Tongue (tissue), 2 donors: Measurements from ENCODE around the gene PPP4R3A. TPM values are rescaled to one million over a fixed set of nuclear protein-coding genes. Genes with fewer than 3 reads are reported as not detected.
"Not testable (repeated sequence)": the region's sequence is repeated elsewhere in the genome, so short reads cannot be mapped to it uniquely, and the experiment has no call there.

Experiments
- DNase-seq: peaks from one replicate; pipeline ENCODE4 v3.0.0-alpha.2; 2015
- total RNA-seq: library from RNA; depleted of rRNA; stranded (reverse); fragments of >200 nt; gene quantifications from one replicate; pipeline ENCODE4 v1.2.3, GENCODE V29; 2014

Gene PPP4R3A
- total RNA-seq, 1 donor from 2014 or later = 108 TPM

DNA sequence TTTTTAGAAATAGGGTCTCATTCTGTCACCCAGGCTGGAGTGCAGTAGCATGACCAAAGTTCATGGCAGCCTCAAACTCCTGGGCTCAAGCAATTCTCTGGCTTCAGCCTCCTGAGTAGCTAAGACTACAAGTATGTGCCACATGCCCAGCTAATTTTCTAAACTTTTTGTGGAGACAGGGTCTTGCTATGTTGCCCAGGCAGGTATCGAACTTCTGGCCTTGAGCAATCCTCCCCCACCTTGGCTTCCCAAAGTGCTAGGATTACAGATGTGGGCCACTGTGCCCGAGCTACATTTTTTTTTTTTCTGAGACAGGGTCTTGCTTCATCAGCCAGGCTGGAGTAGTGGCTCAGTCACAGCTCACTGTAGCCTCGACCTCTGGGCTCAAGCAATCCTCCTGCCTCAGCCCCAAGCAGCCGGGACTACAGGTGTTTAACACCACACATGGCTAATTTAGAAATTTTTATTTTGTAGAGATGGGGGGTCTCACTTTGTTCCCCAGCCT is 7.1 kb downstream of the PPP4R3A start:
- no peak for DNase-seq

DNA sequence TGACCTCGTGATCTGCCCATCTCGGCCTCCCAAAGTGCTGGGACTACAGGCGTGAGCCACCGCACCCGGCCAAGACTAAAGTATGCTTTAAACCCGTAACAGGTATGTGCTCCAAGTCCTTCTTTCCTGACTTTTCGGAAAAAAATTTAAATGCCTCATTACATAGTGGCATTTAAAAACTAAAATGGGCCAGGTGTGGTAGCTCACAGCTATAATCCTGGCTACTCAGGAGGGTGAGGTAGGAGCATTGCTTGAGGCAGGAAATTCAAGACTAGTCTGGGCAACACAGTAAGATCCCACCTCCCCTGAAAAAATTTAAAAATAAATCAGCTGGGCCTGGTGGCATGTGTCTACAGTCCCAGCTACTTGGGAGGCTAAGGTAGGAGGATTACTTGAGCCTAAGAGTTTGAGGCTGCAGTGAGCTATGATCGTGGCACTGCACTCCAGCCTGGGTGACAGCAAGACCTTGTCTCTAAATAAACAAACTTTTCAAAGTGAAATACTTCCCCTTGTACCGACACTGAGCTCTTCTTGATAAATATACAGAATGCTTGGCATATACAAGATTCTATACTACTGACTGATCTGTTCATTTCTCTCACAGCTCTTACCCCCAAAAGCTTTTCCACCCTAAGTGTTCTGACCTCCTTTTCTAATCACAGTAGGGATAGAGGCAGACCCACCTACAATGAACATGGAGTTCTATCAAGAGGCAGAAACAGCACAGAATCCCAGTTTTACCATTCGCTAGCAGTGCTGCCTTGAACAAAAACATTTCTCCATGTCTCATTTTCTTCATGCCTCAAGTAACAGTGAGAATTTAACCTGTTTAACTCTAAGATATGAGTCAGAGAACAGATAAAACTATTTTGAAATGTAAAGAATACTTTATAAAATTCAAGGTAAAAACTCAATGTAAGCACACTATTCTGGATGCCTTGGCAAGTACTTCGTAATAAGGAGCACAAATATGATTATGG is 7.9 kb downstream of the PPP4R3A start:
- DNase-seq = no peak

GRCh38 chr14:91501348-91501747 is 8.8 kb downstream of the PPP4R3A start:
- DNase-seq = no peak

- DNase-seq = no peak
These were observed 13.3 kb downstream of the PPP4R3A start for GRCh38 chr14:91496790-91497189.

DNA sequence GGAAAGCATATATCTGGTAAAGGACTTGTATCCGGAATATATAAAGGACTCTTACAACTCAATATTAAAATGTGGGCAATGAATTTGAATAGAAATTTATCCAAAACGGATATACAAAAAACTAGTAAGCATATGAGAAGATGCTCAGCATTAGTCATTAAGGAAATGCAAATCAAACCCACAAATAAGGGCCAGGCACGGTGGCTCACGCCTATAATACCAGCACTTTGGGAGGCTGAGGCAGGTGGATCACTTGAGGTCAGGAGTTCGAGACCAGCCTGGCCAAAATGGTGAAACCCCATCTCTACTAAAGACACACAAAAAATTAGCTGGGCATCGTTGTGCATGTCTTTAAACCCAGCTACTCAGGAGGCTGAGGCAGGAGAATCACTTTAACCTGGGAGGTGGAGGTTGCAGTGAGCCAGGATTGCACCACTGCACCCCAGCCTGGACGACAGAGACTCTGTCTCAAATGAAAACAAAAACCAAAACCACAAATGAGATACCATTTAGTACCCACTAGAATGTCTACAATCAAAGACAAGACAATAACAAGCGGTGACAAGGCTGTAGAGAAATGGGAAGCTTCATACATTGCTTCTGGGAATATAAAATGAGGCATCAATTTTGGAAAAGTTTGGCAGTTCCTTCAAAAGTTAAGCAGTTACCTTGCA is 15.6 kb downstream of the PPP4R3A start:
- DNase-seq = not testable (repeated sequence)

GRCh38 chr14:91493169-91493568 is 16.9 kb downstream of the PPP4R3A start:
- no peak for DNase-seq

DNA sequence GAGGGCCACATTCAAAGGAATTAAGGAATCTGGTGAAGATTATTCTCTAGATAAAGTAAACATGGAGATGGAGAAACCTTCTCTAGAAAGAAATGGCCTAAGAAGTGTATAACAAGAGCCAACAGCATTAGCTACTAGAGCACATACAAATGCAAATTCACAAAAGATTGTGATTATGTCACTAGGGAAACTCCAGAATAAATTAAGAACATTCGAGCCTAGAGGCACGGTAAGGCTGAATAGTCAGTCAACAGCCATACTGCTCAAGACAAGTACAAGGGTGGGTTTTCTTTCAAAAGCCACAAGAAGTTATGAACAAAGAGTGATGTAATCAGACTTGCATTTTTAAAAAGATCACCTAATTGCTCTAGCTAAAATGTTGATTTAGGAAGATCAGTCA is 25.4 kb downstream of the PPP4R3A start:
- DNase-seq = no peak

DNA sequence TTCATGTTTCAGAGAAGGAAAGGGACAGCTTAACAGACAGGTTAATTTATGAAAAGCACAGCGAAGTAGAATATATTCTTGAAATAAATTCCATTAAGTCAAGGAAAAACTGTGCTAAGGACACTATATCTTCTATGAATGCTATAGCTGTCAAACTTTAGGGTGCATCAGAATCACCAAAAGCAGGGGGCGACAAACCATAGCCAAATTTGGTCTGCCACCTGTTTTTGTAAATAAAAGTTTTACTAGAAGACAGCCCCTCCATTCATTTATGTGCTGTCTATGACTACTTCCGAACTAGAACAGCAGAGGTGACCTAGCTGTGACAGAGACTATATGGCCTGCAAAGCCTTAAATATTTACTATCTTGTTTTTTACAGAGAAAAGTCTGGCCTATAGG is 25.9 kb downstream of the PPP4R3A start:
- peak; percentile 8 for DNase-seq

DNA sequence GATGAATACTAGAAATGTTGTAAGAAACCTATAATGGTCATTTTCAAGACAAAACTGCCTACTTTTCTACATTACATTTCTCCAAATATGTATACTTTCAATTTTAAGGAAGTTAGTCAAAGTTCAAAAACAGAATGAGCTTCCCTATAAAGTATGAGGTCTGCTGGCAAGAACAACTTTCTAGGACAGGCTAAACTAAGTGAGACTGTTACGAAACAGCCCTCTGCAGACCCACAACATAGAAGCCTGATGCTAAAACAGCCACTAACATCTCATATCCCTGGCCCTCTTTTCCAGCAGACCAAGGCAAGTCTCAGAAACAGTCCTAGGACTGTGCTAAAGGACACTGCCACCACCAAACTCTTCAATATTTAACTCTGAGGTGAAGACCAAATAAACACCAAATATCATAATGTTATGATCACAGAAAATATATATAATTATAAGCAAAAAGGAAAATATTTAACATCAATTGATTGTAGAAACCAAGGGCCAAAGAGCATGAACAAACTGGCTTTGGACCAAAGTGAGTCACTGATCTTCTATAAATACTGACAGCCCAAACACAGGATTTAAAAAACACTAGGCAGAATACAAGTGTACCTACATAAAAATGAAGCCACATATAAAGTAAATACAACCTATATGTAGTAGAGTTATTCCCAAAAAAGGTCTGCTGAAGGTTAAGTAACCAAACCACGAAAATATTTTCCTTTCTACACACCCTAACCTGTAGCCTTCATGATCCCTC is 27.7 kb downstream of the PPP4R3A start:
- no peak for DNase-seq

GRCh38 chr14:91477388-91477787 is 32.7 kb downstream of the PPP4R3A start:
- DNase-seq = no peak

- no peak for DNase-seq
These were observed 37.1 kb downstream of the PPP4R3A start for GRCh38 chr14:91473046-91473445.

- no peak for DNase-seq
These were observed 39.9 kb downstream of the PPP4R3A start for GRCh38 chr14:91470216-91470615.

DNA sequence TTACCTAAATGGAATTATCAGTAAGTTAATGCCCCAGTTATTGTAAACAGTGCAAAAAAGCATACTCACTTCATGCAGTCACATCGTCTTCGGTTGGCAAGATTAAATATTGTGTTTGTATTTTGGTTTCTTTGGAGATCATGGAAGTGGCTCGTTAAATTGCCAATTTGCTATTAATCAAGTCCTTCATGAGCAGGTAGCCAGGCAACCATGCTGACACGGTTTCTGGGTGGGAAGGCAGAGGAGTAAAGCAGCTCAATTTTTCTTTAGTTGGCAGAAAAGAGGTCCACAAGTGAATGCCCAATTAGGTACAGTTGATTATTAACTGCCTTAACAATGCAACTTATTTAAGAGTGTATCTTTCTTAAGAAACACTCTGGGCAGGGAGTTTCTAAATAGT is 43.9 kb downstream of the PPP4R3A start:
- no peak for DNase-seq

- DNase-seq = no peak
These were observed 45.4 kb downstream of the PPP4R3A start for GRCh38 chr14:91464615-91465205.

GRCh38 chr14:91458612-91459011 is 51.5 kb downstream of the PPP4R3A start:
- DNase-seq = no peak

- DNase-seq = no peak
These were observed 53.8 kb downstream of the PPP4R3A start for GRCh38 chr14:91456283-91456682.

DNA sequence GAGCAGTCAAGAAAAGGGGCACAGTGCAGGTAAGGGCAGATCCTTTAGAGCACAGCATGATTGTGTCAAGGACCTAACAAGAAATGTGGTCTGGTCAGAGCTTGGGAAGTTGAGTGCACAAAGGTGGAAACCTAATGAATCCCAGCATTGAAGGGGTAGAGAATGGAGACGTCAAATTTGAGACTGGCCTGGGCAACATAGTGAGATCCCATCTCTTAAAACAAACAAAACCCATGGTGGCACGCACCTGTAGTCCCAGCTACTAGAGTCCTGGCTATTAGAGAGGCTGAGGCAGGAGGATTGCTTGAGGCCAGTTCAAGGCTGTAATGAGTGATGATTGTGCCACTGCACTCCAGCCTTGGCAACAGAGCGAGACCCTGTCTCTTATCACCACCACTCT is 55.5 kb downstream of the PPP4R3A start:
- no peak for DNase-seq

- DNase-seq = no peak
These were observed 56.0 kb downstream of the PPP4R3A start for GRCh38 chr14:91454155-91454554.

GRCh38 chr14:91453744-91454143 is 56.4 kb downstream of the PPP4R3A start:
- DNase-seq = no peak

GRCh38 chr14:91444335-91445020 is 65.6 kb downstream of the PPP4R3A start:
- no peak for DNase-seq

DNA sequence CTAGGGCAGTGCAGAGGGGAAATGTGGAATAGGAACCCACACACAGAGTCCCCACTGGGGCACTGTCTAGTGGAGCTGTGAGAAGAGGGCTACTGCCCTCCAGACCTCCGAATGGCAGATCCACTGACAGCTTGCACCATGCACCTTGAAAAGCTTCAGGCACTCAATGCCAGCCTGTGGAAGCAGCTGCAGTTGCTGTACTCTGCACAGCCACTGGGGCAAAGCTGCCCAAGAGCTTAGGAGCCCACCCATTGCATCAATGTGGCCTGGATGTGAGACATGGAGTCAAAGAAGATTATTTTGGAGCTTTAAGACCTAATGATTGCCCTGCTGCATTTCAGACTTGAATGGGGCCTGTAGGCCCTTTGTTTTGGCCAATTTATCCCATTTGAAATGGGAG is 70.8 kb downstream of the PPP4R3A start:
- no peak for DNase-seq

DNA sequence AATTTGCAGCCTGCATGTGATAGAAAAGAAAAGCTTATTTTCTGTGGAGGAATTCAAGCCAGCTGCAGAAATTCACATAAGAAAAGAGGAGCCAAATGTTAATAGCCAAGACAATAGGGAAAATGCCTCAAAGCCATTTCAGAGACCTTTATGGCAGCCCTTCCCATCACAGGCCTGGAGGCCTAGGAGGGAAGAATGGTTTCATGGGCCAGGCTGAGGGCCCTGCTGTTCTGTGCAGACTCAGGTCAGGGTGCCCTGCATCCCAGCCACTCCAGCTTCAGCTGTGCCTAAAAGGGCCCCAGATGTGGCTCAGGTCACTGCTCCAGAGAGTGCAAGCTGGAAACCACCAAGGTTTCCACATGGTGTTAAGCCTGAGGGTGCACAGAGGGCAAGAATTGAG is 71.3 kb downstream of the PPP4R3A start:
- no peak for DNase-seq
